VCaP (cell line): ENCODE data around the gene FOXP3.

Experiments
- H3K27ac ChIP-seq: fragments of 450-650 bp; 2 replicates; pipeline ENCODE4 v1.5.1; 2017
- CTCF ChIP-seq: fragments of 450-650 bp; conservative IDR thresholded peaks from 2 replicates; pipeline ENCODE4 v1.5.1; 2017; ENCODE audit warnings: mild to moderate bottlenecking, moderate library complexity

Gene FOXP3

GRCh38 chrX:49271341-49271740, 6.8 kb upstream of the FOXP3 start:
- no peak overlapping the region for H3K27ac ChIP-seq
- no peak for TF ChIP-seq CTCF

- peak overlapping the region; percentile 73 for H3K27ac ChIP-seq
- TF ChIP-seq CTCF, result no peak
Measured at GRCh38 chrX:49270249-49270921, 5.9 kb upstream of the FOXP3 start.

- peak within 1 kb of the TSS; percentile 73 for H3K27ac ChIP-seq
- no peak for TF ChIP-seq CTCF
Measured at GRCh38 chrX:49269767-49270248, 5.3 kb upstream of the FOXP3 start, which contains the start of gene PPP1R3F. Gene PPP1R3F (plus strand): TSS chrX:49269793. CDS start chrX:49269870, 77 bp downstream.

DNA sequence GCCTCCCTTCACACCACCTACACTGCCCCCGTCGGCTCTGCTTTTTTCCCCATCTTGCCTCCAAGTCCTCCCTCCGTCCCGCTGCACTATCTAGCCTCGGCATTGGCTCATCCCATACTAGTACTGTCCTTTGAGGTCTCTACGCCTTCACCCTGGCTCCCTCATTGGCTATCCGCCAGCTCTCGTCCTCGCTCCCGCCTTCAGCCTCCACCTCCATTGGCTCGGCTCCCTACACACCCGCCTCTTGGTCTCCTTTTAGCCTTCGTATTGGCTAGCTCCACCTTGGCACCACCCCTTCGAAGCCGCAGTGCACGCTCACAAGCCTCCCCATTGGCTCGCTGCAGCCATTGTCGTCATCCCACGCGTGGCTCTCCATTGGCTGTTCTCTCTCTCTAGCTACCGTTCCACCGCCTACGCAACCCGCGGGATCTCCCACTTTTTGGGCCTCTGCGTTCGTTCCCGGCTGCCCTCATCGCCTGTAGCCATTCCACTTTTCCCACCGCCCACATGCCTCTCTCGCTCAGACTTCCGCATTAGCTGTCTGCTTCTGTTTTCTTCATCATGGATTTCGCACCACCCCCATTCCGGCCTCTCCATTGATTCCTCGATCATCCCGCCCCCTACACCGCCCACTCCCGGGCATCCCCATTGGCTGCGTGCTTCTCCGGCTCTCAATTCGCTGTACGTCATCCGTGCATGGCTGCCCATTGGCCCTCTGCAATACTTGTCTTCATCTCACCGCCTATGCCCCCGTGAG, 4.7 kb upstream of the FOXP3 start:
- TF ChIP-seq CTCF, result no peak
- peak overlapping the region; percentile 73 for H3K27ac ChIP-seq

- H3K27ac ChIP-seq, result peak overlapping the region; percentile 73
- TF ChIP-seq CTCF, result no peak
Measured at GRCh38 chrX:49268702-49269009, 4.1 kb upstream of the FOXP3 start.

GRCh38 chrX:49266523-49267445, 2.3 kb upstream of the FOXP3 start:
- no peak overlapping the region for H3K27ac ChIP-seq
- no peak for TF ChIP-seq CTCF

- TF ChIP-seq CTCF, result no peak
- H3K27ac ChIP-seq, result no peak overlapping the region
Measured at GRCh38 chrX:49263631-49264030, 879 bp downstream of the FOXP3 start.
